Activated T-cell treated with anti-CD3 and anti-CD28 coated beads for 24 hours (primary cell): ENCODE results near the gene ADGRB2.

ENCODE experiments used
- DNase-seq: peaks from one replicate; pipeline ENCODE4 v3.0.0-alpha.2; 2020; ENCODE audit warnings: low read depth

ADGRB2 gene, protein sequence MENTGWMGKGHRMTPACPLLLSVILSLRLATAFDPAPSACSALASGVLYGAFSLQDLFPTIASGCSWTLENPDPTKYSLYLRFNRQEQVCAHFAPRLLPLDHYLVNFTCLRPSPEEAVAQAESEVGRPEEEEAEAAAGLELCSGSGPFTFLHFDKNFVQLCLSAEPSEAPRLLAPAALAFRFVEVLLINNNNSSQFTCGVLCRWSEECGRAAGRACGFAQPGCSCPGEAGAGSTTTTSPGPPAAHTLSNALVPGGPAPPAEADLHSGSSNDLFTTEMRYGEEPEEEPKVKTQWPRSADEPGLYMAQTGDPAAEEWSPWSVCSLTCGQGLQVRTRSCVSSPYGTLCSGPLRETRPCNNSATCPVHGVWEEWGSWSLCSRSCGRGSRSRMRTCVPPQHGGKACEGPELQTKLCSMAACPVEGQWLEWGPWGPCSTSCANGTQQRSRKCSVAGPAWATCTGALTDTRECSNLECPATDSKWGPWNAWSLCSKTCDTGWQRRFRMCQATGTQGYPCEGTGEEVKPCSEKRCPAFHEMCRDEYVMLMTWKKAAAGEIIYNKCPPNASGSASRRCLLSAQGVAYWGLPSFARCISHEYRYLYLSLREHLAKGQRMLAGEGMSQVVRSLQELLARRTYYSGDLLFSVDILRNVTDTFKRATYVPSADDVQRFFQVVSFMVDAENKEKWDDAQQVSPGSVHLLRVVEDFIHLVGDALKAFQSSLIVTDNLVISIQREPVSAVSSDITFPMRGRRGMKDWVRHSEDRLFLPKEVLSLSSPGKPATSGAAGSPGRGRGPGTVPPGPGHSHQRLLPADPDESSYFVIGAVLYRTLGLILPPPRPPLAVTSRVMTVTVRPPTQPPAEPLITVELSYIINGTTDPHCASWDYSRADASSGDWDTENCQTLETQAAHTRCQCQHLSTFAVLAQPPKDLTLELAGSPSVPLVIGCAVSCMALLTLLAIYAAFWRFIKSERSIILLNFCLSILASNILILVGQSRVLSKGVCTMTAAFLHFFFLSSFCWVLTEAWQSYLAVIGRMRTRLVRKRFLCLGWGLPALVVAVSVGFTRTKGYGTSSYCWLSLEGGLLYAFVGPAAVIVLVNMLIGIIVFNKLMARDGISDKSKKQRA (N-terminal part only)

DNA sequence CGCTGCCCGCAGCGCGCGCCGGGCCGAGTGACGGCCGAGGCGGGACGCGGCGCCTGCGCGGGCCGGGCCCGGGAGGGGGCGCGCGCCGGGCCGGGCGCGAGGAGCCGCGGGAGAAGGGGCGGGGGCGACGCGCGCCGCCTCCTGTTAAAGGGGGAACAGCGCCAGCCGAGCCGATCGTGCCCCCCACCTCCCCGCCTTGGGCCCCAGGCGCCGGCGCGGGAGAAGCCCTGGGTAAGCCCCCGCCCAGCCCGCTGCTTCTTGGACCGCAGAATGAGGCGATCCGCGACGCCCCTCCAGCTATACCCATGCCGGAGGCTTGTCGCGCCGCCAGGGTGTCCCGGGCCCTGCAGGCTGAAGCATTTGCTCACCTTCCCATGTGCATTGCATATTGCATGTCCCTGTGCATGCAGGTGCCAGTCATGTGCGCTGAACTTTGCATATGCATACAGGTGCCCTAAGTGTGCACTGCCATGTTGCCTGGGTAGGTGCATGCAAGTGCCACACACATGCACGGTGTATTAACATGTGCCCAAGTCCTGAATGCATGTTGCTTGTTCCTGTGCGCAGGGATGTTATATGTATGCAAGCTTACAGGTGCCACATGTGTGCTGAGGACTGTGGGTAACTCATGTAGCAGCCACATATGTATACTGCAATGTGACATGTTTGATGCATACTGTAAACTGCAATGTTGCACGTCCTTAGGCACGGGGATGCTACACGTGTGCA lies at the start of gene ADGRB2:
Gene ADGRB2 (minus strand): TSS at position 29 of the 729 bp plus-strand sequence. CDS start 7,119 bp downstream, outside the sequence.
- no peak for DNase-seq

DNA sequence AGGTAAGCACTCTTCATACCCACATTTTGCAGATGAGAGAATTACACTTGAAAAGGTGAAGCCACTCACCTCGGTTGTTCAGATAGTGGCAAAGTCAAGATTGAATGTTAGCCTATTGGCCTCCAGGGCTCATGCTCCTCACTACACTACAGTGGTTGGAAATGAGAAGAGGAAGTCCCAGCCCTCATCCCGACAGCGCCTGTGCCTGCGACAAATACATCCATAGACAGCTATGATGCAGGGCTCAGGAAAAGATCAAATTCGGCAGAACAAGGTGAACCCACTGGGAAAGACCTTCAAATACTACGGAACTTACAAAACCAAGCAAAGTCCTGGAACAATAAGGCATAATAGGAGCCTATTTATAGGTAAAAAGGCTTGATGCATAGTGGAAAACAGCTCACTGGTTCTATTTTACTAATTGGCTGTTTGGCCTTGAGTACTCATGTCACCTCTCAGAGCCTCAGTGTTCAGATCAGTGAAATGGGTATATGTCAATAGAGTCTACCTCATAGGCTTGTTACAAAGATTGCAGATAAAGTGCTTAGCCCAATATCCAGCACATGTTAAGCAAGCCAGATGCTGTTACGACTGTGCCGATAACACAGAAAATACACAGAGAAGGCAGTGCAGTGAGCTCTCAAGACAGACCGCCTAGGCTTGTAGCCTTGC lies 48.2 kb upstream of the ADGRB2 start:
- DNase-seq, result no peak

DNA sequence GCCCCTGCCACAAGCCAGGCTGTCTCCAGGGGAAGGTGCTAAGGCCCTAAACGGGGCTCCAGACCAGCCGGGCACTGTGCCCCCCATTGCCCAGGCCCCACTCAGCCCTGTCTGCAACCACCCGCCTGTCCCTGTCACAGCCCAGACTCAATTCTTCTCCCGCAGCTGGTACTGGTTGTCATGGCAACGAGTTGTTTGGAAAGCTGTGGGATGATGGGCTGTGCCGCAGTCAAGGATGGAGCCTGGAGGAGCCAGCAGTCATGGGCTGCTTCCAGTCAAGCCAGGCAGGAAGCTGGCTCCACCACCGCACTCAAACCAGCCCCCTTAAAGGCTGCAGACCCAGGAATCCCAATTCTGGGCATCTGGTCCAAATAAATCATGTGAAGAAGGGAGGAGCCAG lies 47.5 kb upstream of the ADGRB2 start:
- no peak for DNase-seq

DNA sequence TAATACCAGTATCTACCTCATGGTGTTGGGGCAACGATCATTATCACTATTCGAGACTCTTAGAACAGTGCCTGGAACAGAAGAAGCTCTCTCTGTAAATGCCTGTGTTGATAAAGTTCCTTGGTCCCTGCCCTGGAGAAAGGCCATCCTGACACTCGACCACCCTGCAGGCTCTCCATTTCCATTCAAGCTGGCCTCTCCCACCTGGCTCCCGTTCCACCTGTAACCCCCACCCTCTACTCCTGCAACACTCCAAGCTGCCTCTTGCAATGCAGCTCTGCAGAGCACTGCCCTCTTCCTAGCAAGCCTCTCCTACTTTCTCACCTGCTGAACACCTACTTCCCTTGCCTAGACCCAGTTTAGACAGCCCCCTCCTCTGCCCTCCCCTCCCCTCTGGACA lies 45.6 kb upstream of the ADGRB2 start:
- DNase-seq, result no peak

DNA sequence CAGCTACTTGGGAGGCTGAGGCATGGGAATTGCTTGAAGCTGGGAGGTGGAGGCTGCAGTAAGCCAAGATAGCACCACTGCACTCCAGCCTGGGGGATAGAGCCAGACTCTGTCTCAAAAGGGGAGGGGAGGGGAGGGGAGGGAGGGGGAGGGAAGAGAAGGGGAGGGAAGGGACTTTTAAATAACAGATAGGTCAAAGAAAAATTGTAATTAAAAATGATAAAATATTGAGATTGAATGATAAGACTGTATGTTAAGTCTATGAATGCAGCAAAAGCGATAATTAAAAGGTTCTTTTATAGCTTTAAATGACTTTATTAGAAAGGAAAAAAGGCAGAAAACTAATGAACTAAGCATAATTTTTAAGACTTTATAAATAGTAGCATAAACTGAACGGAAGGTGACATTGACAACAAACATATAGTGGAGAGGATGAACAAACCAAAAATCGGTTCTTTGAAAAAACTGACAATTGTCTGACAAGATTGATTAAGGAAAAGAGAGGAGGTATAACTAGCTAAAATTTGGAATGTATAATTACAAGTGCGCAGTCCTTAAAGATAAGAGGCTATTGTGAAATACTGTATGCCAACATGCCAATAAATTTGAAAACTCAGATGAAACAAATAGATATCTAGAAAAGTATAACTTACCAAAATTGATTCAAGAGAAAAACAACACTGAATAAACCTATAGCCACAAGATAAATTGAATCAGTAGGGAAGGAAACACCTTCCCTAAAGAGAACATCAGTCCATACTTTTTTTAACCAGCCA lies 43.3 kb upstream of the ADGRB2 start:
- DNase-seq, result no peak

DNA sequence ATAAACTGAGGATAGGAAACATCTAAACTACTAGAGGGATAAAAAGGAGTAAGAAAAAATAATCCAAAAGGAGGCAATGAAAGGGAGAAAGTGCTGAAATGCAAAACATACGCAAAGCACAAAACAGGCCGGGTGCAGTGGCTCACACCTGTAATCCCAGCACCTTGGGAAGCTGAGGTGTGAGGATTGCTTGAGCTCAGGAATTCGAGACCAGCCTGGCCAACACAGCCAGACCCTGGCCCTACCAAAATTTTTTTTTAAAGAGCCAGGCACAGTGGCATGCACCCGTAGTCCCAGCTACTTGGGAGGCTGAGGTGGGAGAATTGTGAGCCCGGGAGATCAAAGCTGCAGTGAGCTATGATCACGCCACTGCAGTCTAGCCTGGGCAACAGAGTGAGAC lies 41.2 kb upstream of the ADGRB2 start:
- no peak for DNase-seq

DNA sequence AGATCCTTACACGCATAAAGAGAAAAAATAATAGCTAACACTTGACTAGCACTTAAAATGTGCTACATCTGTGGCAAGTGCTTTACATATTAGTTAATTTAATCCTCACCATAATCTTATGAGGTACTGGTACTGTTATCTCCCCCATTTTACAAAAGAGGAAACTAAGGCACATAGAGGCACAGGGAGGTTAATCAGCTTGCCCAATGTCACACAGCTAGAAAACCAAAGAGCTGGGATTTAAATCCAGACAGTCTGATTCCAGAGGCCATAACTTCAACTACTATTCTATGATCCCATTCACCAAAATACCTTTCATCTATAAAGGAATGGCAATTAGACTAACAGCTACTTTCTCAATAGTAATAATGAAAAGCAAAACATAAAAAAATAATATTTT lies 40.0 kb upstream of the ADGRB2 start:
- DNase-seq, result no peak

DNA sequence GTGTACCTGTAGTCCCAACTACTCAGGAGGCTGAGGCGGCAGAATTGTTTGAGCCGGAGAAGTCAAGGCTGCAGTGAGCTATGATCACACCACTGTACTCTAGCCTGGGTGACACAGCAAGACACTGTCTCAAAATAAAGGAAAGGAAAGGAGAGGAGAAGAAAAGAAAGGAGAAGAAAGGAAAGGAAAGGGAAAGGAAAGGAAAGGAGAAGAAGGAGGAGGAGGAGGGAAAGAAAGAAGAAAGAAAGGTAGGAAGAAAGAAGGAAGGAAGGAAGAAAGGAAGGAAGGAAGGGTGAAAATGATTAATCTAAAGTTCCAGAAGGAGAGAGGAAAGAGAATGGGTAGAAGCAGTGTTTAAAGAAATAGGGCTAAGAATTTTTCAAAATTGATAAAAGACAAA lies 39.5 kb upstream of the ADGRB2 start:
- no peak for DNase-seq

DNA sequence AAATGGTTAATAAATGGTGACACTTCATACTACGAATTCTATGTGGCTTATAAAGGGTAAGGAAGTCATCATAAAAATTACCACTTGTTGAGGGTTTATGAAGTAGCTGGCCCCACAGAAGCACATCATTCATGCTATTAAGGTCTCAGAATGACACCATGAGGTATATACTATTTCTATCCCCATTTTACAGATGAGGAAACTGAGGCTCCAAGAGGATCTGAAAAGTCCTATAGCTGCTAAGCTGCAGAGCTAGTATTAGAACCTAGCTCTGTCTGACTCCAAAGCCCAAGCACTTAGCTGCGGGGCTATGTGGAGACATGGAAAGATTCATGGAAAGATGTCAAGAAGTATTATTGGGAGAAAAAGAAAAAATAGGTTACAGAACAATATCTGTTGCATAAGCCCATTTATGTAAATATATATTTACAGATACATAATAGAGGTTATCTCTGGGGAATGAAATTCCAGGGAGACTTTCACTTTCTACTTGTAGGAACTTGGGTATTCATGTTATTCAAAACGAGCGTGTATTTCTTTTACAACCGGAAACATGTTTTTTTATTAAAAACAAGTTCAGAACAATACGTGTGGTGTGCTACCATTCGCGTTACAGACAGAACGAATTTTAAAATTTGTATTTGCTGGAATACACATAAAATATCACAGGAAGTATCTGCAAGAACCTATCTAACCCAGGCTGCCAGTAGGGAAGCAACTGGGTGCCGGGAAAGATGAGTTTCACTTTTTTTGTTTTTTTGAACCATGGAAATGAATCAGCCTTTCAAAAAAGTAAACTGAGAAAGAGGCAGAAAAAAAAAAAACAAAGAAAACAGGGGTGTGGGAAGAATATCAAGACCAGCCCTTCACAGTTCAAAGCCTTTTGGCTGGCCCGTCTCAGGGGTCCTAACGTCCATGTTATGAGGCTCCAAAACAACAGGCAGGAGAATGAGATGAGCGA lies 38.3 kb upstream of the ADGRB2 start:
- no peak for DNase-seq

DNA sequence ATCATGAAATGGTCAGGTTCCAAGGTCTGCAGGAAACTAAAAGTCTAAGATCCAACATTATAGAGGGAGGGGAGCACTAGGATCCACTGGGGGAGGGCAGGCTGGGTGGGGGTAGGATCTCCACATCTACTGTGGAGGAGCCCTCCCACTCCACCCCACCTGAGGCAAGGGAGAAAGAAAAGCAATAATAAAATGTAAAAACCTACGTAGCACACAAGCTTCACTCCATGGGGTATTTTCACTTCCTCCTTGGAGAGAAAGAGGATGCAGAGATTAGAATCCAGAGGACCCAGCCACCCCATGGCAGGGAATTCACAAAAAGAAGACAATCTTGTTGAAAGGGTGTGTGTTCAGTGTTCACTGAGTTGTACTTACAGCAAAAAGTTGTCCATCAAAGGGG lies 37.3 kb upstream of the ADGRB2 start:
- DNase-seq, result no peak

DNA sequence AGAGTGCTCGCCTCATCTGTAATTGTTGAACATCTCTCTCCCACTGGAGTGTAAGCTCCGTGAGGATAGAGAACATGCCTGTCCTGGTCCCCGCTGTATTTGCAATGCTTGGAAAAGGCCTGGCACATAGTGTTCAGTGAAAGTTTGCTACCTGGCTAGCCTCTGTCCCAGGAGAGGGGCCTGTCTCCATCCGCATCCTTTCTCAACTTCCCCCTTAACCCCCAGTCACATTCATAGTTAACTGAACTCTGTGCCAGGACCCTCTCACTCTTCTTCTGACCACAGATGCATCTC lies 36.5 kb upstream of the ADGRB2 start:
- no peak for DNase-seq

DNA sequence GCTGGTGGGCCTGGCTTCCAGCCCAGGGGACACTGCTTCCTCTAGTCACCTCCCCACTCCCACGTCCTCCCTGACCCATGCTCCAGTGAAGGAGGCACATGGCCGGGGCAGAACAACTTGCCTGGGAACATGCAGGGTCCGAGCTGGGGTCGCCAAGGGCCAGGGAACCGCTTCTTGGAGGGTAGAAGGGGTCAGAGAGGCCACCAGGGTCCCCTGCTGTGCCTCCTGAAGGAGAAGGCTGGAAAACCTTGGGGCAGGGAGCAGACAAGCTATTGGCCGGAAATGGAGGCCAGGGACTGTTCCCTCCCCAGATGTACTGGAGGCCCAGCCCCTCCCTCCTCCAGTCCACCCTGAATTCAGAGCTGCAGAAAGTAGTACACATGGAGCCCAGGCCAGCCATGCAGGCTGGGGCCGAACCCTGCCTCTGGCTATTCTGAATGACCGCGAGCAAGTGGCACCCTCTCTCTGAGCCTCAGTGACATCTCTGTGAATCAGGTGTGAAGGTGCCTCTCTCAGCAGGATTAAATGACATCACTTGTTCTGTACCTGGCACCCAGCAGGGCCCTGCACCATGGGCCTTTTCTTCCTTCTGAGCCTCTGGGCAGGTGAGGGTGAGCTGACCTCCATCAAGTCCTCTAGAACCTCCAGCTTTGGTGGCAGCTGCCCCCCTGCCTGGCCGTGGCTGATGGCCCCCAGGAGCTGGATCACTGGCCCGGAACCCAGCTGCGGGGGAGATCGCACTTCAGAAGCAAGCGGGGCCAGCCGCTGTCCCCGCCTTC lies 35.9 kb upstream of the ADGRB2 start:
- no peak for DNase-seq

DNA sequence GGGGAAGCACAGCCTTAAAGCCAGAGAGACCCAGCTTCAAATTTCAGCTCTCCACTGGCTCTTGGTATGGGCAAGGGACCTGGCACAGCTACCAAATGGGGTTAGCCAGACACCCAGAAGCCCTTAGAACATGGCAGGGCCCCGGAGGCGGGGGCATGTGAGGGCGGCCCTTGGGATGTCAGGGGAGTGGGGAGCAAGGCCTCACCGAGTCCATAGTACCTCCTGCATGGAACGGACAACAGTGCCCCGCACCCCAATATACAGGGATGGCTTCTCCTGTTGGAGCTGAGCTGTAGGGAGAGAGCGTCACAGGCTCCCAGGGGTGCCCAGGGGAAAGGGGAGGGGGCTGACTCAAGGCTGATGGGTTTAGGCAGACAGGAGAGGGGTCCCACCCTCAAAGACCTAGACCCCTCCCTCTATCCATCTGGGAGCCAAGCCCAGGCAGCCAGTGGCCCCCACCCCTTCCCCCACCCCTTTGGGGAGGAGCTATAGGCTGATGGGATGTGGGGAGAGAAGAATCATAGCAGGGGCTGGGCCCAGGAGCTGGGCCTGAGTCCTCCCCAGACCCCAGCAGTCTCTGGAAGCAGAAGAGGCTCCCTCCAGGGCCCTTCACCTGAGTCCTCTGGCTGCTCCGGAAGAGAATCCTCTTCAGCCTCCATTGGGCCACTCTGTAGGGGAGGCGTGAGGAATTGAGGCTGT lies 35.2 kb upstream of the ADGRB2 start:
- DNase-seq, result no peak

DNA sequence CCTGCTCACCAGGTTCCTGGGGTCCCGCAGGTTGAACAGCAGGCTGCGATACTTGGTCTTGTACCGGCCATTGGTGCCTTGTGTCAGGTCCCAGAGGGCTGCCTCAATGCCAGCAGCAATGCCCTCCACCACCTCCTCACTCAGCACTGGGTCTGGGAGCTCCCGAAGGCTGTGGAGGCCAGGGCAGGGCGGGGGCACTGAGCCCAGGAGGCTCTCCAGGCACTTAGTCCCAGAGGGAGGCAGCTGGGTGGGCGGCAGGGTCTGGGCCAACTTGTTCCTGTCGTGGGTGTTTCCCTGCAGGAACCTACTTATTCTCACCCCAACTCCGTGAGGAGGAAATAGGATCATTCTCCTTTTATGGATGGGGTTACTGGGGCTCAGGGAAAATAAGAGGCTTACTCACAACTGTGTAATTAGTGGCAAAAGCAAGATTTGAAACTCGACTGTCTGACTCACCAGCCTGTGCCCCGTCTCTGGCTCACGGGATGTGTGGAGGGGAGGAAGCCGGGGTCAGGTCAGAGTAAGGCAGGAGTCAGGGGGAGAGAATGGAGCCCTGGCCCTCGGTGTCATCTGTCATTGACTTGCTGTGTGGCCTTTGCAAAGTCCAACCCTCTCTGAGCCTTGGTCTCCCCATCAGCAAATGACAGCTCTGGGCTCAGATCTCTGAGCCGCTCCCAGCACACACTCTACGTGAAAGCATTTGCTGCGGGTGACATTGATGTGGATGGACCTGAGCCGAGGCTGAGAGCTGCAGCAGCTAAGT lies 34.5 kb upstream of the ADGRB2 start:
- no peak for DNase-seq

DNA sequence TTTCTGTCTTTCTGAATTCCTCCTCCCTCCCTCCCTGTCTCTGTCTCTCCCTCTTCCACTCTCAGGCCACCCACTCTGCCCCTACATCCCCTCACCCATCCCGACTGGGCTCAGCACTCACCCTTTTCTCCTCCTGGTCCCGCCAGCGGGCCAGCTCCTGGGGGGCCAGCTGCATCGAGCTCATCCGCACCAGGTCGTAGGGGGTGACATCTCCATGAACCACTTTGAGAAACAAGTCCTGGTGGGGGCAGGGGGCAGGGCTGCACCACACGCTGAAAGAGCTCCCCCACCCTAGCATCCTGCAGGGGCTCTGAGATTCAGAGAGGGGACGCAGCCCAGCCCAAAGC lies 33.9 kb upstream of the ADGRB2 start:
- no peak for DNase-seq

DNA sequence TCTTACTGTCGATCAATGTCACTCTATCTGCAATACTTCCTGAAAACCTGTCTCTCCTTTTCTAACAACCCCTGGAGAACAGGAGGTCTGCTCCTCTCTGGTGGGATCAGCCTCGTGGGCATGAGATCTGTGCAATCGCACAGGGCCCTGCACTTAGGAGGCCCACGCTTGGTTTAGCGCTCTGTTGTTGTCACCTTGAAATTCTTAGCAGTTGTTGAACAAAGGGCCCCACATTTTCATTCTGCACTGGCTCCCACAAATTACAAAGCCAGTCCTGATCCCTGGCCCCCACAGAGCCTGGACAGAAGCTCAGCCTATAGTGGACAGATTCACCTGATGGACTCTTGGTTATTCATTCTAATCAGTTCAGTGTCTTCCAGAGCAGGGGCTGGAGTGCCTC lies 33.1 kb upstream of the ADGRB2 start:
- no peak for DNase-seq

DNA sequence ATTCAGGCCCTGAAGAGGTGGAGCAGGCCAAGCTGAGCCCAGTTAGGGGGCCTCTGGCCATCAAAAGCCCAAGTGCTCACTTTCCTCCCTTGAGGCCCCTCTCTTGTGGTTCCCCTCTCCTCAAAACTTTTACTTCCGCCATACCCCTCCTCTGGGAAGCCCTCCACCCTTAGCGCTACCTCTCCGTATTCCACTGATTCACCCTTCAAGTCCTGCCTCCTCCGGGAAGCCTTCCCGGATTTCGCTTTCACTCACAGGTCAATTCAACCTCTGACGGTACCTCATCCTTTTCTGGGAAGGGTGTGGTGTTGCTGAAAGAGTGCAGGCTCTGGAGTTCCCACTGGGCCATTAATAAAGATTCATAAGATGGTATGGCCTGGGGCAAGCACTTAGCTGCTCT lies 32.6 kb upstream of the ADGRB2 start:
- no peak for DNase-seq
